HG03354 (cell line): ENCODE data around the gene ZNF616.
"Not testable (repeated sequence)": the region's sequence is repeated elsewhere in the genome, so short reads cannot be mapped to it uniquely, and the experiment has no call there.

Source experiments
- ATAC-seq: cut with Tn5 transposase; IDR thresholded peaks from one replicate; pipeline ENCODE4 v1.9.1; 2021; ENCODE audit warnings: mild to moderate bottlenecking; ENCODE audit not compliant: unreplicated experiment, poor library complexity, severe bottlenecking

The ZNF616 gene

GRCh38 chr19:52114691-52115090, 25.0 kb downstream of the ZNF616 start:
- ATAC-seq = no peak

GRCh38 chr19:52112624-52113023, 27.1 kb downstream of the ZNF616 start:
- no peak for ATAC-seq

GRCh38 chr19:52110780-52111179, 29.0 kb downstream of the ZNF616 start:
- ATAC-seq = no peak

DNA sequence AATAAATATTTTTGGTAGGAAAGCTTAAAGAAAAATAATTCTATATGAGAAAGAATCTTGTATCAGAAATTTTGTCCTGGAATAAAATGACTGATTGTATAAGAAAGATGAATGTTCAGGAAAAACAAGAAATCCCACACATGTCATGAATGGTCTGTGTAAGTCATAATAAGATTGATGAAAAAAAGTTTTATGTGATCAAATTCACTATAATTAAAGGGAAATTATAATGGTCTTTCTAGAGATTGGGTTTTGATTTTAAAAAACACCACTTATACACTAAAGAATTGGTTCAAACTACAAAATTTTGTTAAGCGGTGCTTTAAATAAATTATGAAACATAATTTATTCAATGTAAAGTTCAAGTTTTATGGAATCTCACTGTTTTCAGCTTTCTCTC, 37.0 kb downstream of the ZNF616 start:
- ATAC-seq = no peak

GRCh38 chr19:52101866-52102562, 37.7 kb downstream of the ZNF616 start:
- no peak for ATAC-seq

GRCh38 chr19:52099497-52100138, 40.1 kb downstream of the ZNF616 start:
- no peak for ATAC-seq

DNA sequence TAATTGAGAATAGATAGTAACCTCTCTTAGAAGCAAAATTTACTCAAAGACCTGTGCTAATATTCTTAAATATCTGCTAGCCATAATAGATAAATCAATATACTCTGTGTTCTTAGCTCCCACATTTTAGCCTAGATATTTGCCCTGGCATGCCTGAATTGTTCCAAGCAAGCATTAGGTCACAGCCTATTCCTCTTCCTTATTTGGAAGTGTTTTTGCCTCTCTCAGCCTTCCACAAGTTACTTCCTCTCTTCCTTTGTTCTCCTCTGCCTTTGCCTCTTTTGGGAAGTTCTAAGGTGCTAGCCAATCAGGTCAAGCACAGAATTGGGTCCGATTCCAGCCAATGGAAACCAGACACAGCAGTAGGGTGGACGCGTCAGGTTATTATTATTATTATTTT, 43.3 kb downstream of the ZNF616 start:
- not testable (repeated sequence) for ATAC-seq

DNA sequence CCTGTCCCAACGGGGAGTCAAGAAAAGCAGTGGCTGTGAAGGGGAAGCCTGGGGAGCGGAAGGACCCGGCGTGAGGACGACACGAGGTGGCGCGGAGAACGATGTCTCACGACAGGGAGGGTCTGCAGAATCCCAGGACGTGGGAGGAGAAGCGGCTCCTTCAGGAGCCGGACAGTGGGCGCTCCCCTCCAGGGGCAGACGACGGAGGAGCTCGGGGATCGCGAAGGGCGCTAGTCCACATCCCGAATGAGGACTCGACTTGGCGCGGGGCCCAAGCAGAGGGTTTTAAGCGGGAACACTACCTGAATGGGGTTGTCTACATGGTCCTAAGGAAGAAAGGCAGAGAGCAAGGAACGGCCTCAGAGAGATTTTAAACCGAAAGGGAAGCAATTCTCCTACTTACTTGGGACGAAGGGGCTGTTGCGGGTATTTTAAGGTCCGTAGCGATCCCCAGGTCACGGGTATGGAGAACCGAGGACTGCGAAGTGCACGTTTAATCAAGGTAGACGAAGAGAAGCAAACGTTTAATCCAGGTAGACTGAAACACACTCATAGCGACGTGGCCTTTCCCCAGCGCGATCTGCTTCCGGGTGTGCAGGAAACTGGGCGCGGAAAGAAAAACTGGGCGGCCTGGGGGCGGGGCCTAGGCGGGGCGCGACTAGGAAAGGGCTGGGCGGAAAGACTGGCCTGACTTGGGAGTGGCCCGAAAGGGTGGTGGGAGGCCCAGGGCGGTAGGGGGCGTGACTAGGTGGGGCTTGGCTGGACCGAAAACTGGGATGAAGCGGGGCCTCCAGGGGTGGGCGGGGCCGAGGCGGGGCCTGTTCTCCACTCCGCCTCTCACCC, 44.3 kb downstream of the ZNF616 start, which contains the start of gene ZNF841:
ZNF841 (minus strand) TSS at position 594 of the 843 bp plus-strand sequence. CDS start 10,964 bp downstream, outside the sequence.
- no peak for ATAC-seq

- ATAC-seq = no peak
Observed at GRCh38 chr19:52094526-52095130, 45.1 kb downstream of the ZNF616 start.

DNA sequence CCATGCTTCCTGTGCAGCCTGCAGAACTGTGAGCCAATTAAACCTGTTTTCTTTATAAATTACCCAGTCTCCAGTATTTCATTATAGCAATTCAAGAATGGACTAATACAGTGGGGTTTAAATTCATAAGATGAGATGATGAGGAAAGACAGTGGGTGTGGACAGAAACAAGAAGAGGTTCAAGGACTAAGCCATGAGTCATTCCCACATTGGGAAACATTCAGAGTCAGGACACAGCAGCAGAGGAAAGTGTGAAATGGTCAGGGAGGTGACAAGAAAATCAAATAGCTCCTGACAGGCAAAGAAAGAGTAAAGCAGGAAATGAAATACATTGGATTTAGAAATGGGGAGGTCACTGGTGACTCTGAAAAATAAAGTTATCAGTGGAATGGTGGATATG, 53.3 kb downstream of the ZNF616 start:
- no peak for ATAC-seq

GRCh38 chr19:52070496-52070895, 69.2 kb downstream of the ZNF616 start:
- ATAC-seq = no peak

- no peak for ATAC-seq
Observed at GRCh38 chr19:52069653-52070052, 70.1 kb downstream of the ZNF616 start.

GRCh38 chr19:52066258-52066863, 73.4 kb downstream of the ZNF616 start:
- no peak for ATAC-seq

DNA sequence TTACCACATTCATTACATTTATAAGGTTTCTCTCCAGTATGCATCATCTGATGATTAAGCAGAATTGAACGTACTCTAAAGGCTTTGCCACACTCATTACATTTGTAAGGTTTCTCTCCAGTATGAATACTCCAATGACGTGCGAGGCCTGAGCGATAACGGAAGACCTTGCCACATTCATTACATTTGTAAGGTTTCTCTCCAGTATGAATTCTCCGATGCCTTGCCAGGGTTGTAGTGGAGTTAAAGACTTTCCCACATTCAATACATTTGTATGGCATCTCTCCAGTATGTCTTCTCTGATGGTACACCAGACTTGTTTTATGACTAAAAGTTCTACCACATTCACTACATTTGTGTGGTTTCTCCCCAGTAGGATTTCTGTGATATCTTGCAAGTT, 74.3 kb downstream of the ZNF616 start:
- no peak for ATAC-seq
